NCI-H2029 treated with DMSO at 0.1 percent for 48 hours (cell line): ENCODE data around the gene PAX2.

Experiments
- DNase-seq: peaks from one replicate; lab custom pipeline; 2025; lab: John Stamatoyannopoulos, UW

Gene PAX2

DNA sequence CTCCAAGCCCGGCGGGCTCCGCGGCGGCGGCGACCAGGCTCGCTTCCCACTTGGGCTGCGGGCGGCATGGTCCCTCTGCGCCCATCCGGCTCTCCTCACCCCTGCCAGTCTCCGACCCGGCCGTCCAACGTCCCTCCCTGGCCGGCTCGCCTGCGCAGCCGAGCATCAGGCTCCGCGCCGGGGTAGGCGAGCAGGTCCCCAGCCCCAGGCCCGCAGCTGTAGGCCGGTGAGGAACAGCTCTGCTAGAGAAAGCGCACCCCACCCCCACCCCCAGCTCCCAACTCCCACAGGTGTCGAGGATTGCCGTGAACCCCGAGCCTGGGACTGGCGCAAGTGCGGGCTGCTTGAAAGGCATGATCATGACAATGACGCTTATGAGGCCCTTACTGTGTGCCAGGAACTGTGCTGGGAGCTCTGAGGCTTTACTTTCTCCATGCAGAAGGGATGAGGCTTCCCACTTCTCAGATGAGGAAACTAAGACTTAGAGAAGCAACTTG lies 20.8 kb upstream of the PAX2 start:
- no peak for DNase-seq

DNA sequence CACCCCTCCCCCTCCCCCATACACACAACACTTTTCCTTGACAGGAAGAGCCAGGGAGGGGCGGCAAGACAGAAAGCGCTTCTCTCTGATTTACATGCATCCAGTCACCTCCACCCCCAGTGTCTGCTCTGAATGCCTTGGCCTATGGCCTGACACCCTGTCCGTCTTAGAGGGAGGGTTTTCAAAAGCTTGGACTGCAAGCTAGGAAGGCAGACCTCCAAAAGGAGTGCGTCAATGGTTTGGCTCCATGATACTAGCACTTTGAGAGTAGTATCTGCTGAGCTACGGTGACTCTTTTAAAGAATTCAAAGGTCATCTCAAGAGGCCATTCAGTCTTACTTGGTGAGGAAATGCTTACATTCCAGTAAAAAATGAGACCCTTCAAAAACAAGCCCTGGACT lies 20.3 kb upstream of the PAX2 start:
- no peak for DNase-seq

- no peak for DNase-seq
Observed at GRCh38 chr10:100725869-100726426, 19.4 kb upstream of the PAX2 start.

DNA sequence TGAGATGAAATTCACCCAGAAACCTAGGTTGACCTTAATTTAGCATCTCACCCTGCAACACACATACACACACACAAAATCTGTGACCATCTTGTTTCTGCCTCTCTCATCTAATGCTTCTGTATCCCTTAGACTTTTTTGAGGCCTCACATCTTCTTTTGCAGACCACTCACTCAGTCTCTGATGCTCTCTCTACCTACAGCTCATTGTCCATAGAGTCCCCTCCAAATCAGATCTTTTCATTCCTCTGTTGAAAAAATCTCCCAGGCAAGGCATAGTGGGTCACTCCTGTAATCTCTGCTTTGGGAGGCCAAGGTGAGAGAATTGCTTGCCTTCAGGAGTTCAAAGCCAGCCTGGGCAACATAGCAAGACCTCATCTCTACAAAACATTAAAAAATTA lies 17.6 kb upstream of the PAX2 start:
- DNase-seq, result no peak

GRCh38 chr10:100728928-100729861 lies 16.2 kb upstream of the PAX2 start:
- DNase-seq, result no peak

- DNase-seq, result no peak
Observed at GRCh38 chr10:100729862-100730724, 15.3 kb upstream of the PAX2 start.

- no peak for DNase-seq
Observed at GRCh38 chr10:100730725-100731406, 14.5 kb upstream of the PAX2 start.

- DNase-seq, result no peak
Observed at GRCh38 chr10:100731407-100732240, 13.8 kb upstream of the PAX2 start.

GRCh38 chr10:100732241-100732596 lies 13.2 kb upstream of the PAX2 start:
- no peak for DNase-seq

DNA sequence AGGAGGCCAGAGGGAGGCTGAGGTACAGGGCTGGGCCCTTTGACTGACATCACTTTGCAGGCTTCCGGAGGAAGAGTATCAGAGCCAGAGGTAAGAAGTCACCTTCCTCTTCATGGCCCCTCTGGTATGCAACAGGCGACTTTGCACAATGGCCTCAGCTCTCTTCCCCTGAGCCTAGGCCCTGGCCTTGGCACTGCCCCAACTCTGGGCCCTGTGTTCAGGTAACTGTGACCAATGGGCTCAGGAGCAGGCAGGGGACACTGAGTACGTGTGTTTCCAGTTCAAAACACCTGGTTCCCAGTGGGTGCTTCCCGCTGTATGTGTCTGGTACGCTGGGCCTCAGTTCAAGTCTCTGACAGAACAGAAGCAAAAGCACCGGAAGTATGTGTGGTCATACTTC lies 12.1 kb upstream of the PAX2 start:
- DNase-seq, result no peak

GRCh38 chr10:100734295-100735086 lies 10.9 kb upstream of the PAX2 start:
- no peak for DNase-seq

- no peak for DNase-seq
Observed at GRCh38 chr10:100735087-100735336, 10.4 kb upstream of the PAX2 start.

GRCh38 chr10:100735337-100736143 lies 9.8 kb upstream of the PAX2 start:
- no peak for DNase-seq

- DNase-seq, result no peak
Observed at GRCh38 chr10:100736144-100736808, 9.1 kb upstream of the PAX2 start.

DNA sequence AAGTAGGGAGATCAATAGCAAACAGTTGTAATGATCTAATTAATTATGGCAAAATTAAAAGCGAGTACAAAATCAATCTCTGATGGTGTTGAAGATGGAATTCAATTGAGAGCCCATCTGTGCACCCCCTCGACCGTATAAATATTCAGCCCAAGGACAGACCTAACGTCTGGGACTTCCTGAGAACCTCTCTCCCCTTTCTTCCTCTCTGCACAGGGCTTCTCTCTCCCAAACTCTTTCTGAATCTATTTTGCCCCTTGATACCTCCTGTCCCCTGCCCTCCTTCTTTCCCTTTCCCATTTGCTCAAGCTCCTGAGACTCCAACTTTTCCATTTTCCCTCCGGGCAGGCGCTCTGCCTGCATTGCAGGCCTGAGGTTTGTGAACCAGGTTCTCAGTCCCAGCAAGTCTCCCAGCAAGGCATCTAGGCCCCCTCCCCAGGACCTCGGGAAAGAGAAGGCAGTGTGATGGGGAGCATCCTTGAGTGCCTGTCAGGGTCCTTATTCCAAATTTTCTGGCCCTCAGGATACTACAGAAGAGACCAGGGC lies 8.5 kb upstream of the PAX2 start:
- DNase-seq, result no peak

DNA sequence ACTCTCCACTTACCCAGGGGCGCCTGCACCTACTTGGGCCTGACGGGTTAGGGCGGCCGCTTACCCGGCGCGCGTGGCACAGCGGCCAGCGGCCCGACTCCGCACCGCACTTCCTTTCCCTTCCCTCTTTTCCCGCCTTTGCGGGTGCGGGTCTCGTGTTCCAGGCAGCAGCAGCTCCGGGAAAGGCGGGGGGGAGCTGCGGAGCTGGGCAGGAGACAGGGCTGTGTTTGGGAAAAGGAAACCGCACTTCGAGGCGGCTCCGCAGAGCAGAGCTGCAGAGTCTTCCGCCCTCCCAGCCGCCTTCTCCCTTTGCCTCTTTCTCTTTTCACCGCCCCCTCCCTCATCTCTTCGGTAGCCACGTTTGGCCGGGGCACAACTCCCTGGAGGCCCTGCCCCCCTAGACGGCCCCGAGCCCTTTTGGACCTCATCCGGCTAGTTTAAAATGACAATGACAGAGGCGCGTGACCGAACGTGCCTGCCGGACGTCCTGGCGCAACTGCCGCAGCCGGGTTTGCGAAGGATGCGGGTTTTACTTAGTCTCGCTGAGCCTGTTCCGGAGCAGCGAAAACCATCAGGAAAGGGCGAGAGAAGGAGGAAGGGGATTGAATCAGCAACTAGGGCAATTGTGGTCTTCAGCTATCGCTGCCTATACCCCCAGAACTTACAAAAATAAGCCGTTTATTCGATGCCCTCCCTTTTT lies 7.9 kb upstream of the PAX2 start:
- no peak for DNase-seq

- no peak for DNase-seq
Observed at GRCh38 chr10:100738055-100738827, 7.1 kb upstream of the PAX2 start.
